ENCODE data around the gene PTGER1. TPM values are rescaled to one million over a fixed set of nuclear protein-coding genes. Genes with fewer than 3 reads are reported as not detected.

The PTGER1 gene
- polyA plus RNA-seq, 3 donors from 2014 or later: 0.17 to 1.2 TPM; not detected in 1

DNA sequence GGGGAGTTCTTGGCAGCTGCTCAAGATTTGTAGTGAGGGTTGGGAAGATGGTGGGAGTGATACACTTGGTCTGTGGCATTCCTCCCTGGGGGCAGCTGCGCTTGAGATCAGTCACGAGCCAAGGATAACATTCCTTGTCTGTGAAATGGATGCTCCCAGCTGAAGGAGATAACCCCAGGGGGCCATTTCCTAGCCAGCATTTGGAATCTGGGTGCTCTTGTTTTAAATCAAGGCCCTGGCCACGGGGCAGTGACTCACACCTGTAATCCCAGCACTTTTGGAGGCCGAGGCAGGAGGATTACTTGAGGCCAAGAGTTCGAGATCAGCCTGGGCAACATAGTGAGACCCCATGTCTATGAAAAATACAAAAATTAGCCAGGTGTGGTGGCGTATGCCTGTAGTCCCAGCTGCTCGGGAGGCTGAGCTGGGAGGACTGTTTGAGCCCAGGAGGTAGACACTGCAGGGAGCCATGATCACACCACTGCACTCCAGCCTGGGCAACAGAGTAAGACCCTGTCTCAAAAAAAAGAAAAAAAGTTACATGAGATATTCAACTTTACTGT, 37.5 kb downstream of the PTGER1 start:
- peaks cover 6 to 19% (median 13%) of the 10 kb centered on the region in 3 donors for H3K27me3 Mint-ChIP-seq (ENCODE audit: low read depth in 3 of 3)
- peaks cover under 1 to 5% (median 4%) of the 10 kb centered on the region in 3 donors for H3K36me3 Mint-ChIP-seq
- no peak for DNase-seq
- H3K4me1 Mint-ChIP-seq: peaks cover 71 to 78% of the 10 kb centered on the region in 2 donors
- H3K9me3 Mint-ChIP-seq: no peaks in the 10 kb centered on the region
- peak overlapping the region; percentile 87 to 96 (median 93) for H3K27ac Mint-ChIP-seq
- H3K4me3 Mint-ChIP-seq: peak overlapping the region; percentile 65 to 92 (median 73)

DNA sequence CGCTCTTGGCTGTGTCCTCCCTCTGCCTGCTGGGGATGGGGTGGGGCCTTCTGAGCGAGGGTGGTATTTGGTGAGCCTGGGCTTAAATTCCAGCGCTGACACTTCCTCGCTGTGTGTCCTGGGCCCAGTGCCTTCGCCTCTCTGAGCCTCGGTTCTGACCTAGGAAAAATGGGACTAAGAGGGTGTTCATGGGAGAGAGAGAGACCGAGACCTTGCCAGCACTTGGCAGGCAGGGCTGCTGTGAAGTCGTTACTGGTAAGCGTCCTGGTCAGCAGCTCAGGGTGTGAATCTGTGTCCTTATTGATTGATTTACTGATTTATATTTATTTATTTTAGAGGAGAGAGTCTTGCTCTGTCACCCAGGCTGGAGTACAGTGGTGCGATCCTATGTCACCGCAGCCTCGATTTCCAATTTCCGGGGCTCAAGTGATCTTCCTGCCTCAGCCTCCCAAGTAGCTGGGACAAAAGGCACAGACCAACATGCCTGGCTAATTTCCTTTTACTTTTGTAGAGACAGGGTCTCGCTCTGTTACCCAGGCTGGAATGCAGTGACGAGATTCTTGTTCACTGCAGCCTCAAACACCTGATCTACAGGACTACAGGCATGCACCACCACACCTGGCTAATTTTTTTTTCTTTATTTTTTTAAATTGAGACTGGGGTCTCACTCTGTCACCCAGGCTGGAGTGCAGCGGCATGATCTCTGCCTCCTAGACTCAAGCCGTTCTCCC, 39.7 kb downstream of the PTGER1 start:
- no peak for DNase-seq
- peak overlapping the region; percentile 70 to 88 (median 83) for H3K4me3 Mint-ChIP-seq
- no peaks in the 10 kb centered on the region for H3K36me3 Mint-ChIP-seq
- peak overlapping the region; percentile 92 to 96 (median 93) for H3K27ac Mint-ChIP-seq
- H3K4me1 Mint-ChIP-seq: peaks cover 70 to 78% of the 10 kb centered on the region in 2 donors
- peaks cover 8 to 25% (median 14%) of the 10 kb centered on the region in 3 donors for H3K27me3 Mint-ChIP-seq (ENCODE audit: low read depth in 3 of 3)
- peaks cover 0 to under 1% (median 0%) of the 10 kb centered on the region in 6 donors for H3K9me3 Mint-ChIP-seq

DNA sequence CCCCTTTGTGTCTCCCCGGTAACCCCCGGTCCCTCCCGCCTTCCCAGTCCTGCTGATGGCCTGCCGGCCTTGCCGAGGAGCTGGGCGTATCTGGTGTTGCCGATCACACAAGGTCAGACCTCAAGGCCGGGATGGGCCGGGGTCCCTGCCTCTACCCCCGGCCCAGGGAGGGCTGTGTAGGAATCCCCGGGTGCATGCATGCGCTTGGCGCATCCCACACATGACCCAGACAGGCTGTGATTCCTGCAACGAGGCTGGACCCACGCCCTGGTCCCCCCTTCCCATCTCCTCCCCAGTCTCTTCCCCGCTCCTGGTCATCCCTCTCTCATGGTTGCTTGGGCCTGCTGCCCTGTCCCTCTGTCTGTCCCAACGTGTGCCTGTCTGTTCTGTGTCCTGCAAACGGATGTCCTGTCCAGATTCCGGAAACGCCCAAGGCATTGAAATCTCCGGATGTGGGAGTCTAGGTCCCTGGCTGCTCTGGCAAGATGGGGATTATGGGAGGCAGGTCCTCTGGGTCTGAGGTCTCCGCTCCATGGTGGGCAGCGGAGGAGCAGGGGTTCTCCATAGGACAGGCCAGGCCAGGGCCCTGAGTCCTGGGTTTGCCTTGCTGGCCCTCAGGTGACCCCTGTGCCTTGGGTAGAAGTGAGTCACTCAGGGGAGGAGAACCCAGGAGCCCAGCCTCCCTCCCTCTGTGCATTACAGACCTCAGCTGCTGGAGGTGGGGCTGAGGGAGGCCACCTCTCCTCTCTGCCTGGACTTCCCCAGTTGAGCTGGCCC, 40.4 kb downstream of the PTGER1 start:
- peak overlapping the region; percentile 92 to 95 (median 93) for H3K27ac Mint-ChIP-seq
- peak in 1 of 3 donors; percentile 50 for DNase-seq
- peaks cover 0 to 2% (median 0%) of the 10 kb centered on the region in 6 donors for H3K9me3 Mint-ChIP-seq
- H3K27me3 Mint-ChIP-seq (ENCODE audit: low read depth in 3 of 3): peaks cover 8 to 22% (median 11%) of the 10 kb centered on the region in 3 donors
- peaks cover 62 to 71% of the 10 kb centered on the region in 2 donors for H3K4me1 Mint-ChIP-seq
- H3K36me3 Mint-ChIP-seq: no peaks in the 10 kb centered on the region
- H3K4me3 Mint-ChIP-seq: peak overlapping the region; percentile 70 to 88 (median 83)

DNA sequence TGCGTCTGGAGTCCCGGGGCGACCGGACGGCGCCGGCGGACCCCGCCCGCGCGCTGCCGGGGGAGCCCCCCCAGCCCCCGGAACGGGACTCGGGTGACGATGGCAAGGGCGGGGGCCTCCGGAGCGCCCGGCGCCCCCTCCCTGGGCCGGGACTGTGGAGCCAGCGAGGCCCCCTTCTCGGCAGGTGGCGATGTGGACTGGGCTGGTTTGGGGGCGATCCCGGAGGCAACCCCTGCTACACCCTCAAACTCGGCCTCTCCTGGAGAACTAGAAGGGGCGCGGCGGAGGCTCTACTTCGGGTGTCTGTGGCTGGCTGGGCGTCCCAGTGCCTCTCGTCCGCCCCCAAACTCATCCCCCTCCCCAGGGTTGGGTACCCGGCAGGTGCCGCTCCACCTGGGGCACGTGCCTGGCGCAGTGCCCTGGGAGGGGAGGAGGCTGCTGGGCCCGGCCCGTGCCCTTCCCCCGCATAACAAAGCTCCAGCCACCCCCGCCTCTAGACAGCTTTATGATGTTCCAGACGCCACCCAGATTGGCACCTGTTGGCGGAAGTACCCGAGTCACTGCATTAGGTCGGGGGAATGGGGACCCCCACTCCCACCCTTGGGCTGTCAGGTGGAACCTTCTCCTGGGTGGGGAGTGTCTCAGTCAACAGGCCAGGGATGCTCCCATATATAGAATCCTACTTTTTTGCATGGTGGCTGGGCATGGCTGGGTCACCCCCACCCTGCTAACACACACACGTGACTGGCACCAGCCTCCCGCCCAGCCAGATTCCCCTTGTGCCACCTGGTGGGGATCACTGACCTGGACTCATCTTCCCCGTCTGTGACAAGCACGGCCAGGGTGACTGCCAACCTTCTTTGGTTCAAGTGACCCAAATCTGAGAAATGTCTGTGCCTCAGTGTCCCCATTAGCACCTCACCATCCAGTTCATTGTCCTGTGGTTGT, 41.3 kb downstream of the PTGER1 start:
- Mint-ChIP-seq H3K4me1 (peaks cover 55 to 62% of the 10 kb centered on the region in 2 donors), H3K27ac (peak overlapping the region; percentile 92 to 95 (median 93)), H3K27me3 (ENCODE audit: low read depth in 3 of 3) (peaks cover 6 to 22% (median 11%) of the 10 kb centered on the region in 3 donors), H3K36me3 (no peaks in the 10 kb centered on the region), H3K4me3 (peak overlapping the region; percentile 70 to 88 (median 83)), H3K9me3 (peaks cover 0 to 2% (median 0%) of the 10 kb centered on the region in 6 donors)
- peak; percentile 49 to 56 (median 54) for DNase-seq

DNA sequence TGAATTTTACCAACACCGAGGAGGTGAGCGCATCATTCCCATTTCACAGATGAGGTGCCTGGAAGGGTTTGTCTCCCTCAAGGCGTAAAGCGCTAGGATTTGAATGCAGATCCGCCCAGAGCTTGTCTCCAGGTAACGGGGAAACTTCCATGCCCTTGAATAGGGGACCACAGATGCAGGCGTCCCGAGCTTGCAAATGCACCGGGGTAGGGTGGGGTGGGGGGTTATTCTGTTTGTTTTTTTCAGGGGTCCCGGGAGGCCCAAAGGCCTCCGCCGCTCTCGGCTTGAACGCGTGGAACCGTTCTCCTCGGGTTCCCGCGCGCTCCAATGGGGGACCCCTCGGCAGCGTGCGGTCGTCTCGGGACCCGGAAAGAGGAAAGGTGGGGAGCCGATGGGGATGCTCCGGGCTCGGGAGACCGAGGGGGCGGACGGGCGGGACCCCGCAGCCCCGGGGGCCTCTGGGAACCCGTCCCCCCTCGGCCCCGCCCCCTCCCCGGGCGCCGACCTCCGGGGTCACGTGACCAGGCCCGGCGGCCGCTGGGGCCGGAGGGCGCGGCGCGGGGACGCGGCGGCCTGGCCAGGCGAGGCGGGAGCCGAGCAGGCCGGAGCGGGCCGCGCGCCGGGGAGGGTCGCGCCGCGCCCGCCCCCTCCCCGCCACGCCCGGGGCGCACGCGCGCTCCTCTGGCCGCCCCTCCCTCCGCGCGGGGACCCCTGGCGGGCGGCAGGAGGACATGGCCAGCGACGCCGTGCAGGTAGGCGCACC, 42.2 kb downstream of the PTGER1 start, which contains the start of gene PKN1:
PKN1 (plus strand) TSS at position 516 of the 763 bp plus-strand sequence; CDS start at position 732, 216 bp downstream.
- no peaks in the 10 kb centered on the region for H3K36me3 Mint-ChIP-seq
- peak within 1 kb of the TSS; percentile 83 to 89 (median 87) for H3K4me3 Mint-ChIP-seq
- peaks cover 5 to 17% (median 6%) of the 10 kb centered on the region in 3 donors for H3K27me3 Mint-ChIP-seq (ENCODE audit: low read depth in 3 of 3)
- H3K27ac Mint-ChIP-seq: peak within 1 kb of the TSS; percentile 92 to 95 (median 93)
- H3K4me1 Mint-ChIP-seq: peaks cover 46 to 53% of the 10 kb centered on the region in 2 donors
- DNase-seq: peak; percentile 51 to 56 (median 54)
- H3K9me3 Mint-ChIP-seq: peaks cover 0 to 2% (median 0%) of the 10 kb centered on the region in 6 donors

DNA sequence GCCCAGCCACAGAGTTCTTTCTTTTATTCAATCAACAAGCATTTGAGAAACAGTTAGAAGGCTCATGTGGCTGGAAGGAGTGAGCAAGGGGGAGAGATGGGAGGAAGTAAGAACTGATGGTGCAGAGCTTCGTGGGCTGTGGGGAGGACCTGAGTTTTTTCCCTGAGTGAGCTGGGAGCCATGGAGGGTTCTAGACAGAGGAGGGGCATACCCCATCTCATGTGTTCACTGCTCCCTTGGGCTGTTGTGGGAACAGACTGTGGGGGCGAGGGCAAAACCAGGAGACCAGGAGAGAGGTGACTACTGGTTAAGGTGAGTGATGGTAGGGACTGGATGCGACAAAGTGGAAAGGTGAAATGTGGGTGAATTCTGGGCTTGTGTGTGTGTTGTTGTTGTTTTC, 44.4 kb downstream of the PTGER1 start:
- H3K9me3 Mint-ChIP-seq: peaks cover 0 to 2% (median 0%) of the 10 kb centered on the region in 6 donors
- peak overlapping the region; percentile 22 to 73 (median 32) for H3K4me3 Mint-ChIP-seq
- H3K4me1 Mint-ChIP-seq: peaks cover 32 to 36% of the 10 kb centered on the region in 2 donors
- DNase-seq: no peak
- peak overlapping the region in 5 of 6 donors; percentile 6 to 72 (median 49) for H3K27ac Mint-ChIP-seq
- H3K27me3 Mint-ChIP-seq (ENCODE audit: low read depth in 3 of 3): peaks cover 5 to 15% (median 10%) of the 10 kb centered on the region in 3 donors
- no peaks in the 10 kb centered on the region for H3K36me3 Mint-ChIP-seq

DNA sequence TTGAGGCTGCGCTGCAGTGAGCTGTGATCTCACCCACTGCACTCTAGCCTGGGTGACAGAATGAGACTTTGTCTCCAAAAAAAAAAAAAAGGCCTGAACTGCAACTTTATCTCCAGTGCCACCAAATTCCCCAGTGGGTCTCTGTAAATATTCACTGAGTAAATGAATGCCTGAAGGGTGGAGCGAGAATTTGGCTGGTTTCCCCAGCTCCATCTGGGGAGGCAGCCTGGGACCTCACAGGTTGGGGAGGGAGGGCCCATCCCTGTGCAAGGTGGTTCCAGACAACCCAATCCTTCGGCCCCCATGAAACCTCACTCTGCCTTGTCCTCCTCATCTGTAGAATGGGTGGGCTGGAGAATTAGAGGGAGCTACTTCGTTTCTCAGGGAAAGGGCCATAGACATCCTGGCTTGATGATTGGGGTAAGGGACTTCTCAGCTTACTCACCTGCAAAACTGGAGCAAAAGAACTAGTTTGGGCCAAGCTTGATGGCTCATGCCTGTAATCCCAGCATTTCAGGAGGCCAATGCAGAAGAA, 46.2 kb downstream of the PTGER1 start:
- no peak for DNase-seq
- Mint-ChIP-seq H3K4me3 (no peak overlapping the region), H3K27me3 (ENCODE audit: low read depth in 3 of 3) (peaks cover 5 to 15% (median 7%) of the 10 kb centered on the region in 3 donors), H3K27ac (no peak overlapping the region), H3K4me1 (peaks cover 15 to 18% of the 10 kb centered on the region in 2 donors), H3K9me3 (peaks cover 0 to 2% (median 0%) of the 10 kb centered on the region in 6 donors), H3K36me3 (no peaks in the 10 kb centered on the region)

DNA sequence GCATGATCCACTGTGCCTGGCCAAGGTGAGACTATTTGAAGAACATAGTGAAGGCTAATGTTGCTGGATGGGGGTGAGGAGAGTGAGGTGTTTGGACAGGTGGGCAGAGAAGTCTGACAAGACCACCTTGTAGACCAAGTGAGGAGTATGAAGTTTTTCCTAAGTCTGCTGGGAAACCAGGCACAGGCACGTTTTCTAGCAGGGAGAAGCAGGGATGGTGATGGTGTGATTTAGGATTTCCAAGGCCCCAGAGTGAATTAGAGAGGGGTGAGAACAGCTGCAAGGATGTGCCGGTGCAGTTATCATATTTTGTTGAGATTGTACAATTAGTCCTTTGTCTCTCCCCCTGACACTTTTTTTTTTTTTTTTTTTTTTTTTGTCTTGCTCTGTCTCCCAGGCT, 47.7 kb downstream of the PTGER1 start:
- Mint-ChIP-seq H3K4me3 (no peak overlapping the region), H3K9me3 (peaks cover 0 to 2% (median 0%) of the 10 kb centered on the region in 6 donors), H3K27me3 (ENCODE audit: low read depth in 3 of 3) (peaks cover 5 to 12% (median 9%) of the 10 kb centered on the region in 3 donors), H3K27ac (no peak overlapping the region), H3K36me3 (no peaks in the 10 kb centered on the region), H3K4me1 (peaks cover 10 to 14% of the 10 kb centered on the region in 2 donors)
- DNase-seq: no peak

DNA sequence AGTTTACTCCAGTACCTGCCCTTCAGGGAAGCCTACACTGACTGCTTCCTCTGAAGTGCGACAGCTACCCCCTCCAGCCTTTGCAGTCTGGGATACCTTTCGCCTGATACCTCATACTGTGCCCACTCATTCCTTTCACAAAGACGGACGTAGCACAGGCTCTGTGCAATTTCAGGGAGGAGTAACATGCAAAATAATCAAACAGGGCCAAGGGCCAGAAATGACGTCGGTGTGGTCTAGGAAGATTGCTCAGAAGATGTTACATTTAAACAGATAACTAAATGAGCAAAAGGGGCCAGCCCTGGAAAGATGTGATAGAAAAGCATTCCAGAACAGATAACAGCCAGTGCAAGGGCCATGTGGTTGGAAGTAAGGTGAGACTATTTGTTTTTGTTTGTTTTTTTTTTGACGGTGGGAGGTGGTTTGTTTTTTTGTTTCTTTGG, 49.4 kb downstream of the PTGER1 start:
- peaks cover 0 to 8% (median 5%) of the 10 kb centered on the region in 3 donors for H3K27me3 Mint-ChIP-seq (ENCODE audit: low read depth in 3 of 3)
- peaks cover 0 to 3% of the 10 kb centered on the region in 2 donors for H3K4me1 Mint-ChIP-seq
- peaks cover 0 to 2% (median 0%) of the 10 kb centered on the region in 6 donors for H3K9me3 Mint-ChIP-seq
- H3K4me3 Mint-ChIP-seq: no peak overlapping the region
- no peak for DNase-seq
- H3K27ac Mint-ChIP-seq: no peak overlapping the region
- H3K36me3 Mint-ChIP-seq: no peaks in the 10 kb centered on the region

Data from immature natural killer cell (primary cell).